ENCODE results near the gene ZYG11B.

DNA sequence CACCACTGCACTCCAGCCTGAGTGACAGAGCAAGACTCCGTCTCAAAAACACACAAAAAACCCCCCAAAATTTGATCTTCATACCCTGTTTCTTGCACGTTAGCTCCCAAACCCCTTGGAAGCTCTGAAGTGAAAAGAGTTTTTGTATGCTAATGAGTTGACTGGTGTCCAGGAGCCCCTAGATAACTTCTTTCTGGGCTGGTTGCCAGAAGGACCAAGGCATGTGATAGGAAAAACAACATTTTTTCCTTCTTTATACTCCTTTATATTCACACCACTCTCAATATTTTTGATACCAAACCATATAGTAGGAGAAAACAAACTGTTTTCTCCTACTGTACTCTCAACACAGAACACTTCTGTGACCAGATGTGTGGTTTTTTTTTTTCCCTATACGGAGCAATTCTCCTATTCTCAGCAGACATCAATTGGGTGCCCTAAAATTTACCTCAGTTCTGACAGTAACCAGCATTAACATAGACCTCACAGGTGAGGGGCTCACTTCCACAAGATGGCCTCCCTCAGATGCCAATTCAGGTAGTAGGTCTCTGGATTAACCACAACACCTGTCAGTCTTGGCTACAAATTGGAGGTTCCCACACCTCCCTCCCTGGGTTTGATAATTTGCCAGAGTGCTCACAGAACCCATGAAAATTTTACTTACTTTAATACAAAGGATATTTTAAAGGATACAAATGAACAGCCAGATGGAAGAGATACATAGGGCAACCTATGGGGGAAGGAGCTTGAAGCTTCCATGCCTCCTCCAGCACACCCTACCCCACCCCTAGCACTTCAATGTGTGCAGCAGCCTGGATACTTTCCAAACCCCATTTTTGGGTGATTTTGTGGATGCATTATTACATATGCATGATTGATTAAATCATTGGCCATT is 25.6 kb downstream of the ZYG11B start:
- TF ChIP-seq, protein P1, sequence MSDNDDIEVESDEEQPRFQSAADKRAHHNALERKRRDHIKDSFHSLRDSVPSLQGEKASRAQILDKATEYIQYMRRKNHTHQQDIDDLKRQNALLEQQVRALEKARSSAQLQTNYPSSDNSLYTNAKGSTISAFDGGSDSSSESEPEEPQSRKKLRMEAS (IDR thresholded peaks at IDR 0.05; ENCODE audit: insufficient read depth, insufficient read length): no peak
- TF ChIP-seq, protein P2, sequence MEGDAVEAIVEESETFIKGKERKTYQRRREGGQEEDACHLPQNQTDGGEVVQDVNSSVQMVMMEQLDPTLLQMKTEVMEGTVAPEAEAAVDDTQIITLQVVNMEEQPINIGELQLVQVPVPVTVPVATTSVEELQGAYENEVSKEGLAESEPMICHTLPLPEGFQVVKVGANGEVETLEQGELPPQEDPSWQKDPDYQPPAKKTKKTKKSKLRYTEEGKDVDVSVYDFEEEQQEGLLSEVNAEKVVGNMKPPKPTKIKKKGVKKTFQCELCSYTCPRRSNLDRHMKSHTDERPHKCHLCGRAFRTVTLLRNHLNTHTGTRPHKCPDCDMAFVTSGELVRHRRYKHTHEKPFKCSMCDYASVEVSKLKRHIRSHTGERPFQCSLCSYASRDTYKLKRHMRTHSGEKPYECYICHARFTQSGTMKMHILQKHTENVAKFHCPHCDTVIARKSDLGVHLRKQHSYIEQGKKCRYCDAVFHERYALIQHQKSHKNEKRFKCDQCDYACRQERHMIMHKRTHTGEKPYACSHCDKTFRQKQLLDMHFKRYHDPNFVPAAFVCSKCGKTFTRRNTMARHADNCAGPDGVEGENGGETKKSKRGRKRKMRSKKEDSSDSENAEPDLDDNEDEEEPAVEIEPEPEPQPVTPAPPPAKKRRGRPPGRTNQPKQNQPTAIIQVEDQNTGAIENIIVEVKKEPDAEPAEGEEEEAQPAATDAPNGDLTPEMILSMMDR (IDR thresholded peaks at IDR 0.05; ENCODE audit: extremely low read depth in 1 of 2, insufficient read depth in 1 of 2, low read depth in 1 of 2, low read length in 2 of 2): no peak
- TF ChIP-seq POLR2A (IDR thresholded peaks at IDR 0.05; ENCODE audit: low read depth, low read length) (no peak), POLR2AphosphoS5 (IDR thresholded peaks at IDR 0.05; ENCODE audit: insufficient read depth, low read depth, low read length) (no peak), EZH2 (IDR thresholded peaks at IDR 0.05; ENCODE audit: borderline replicate concordance, low read depth, low read length, severe bottlenecking) (no peak)
